Fibroblast of skin of scalp (primary cell): ENCODE results near the gene SPRY1.
A peak's percentile ranks its signal among the peaks of the same experiment; 100 is the strongest.

Experiments used
- DNase-seq: peaks from one replicate; pipeline ENCODE4 v3.0.0-alpha.2; 2013

The SPRY1 gene

GRCh38 chr4:123446865-123447474, 50.4 kb downstream of the SPRY1 start:
- no peak for DNase-seq

GRCh38 chr4:123449362-123449761, 52.8 kb downstream of the SPRY1 start:
- no peak for DNase-seq

GRCh38 chr4:123449780-123450179, 53.2 kb downstream of the SPRY1 start:
- peak; percentile 23 for DNase-seq

GRCh38 chr4:123450393-123450792, 53.8 kb downstream of the SPRY1 start:
- DNase-seq, result no peak

- DNase-seq, result peak; percentile 72
These were observed 56.0 kb downstream of the SPRY1 start for GRCh38 chr4:123452616-123453015.

- no peak for DNase-seq
These were observed 56.6 kb downstream of the SPRY1 start for GRCh38 chr4:123453061-123453680.
